Caki2 (cell line): ENCODE measurements around the gene RFX6. TPM values are rescaled to one million over a fixed set of nuclear protein-coding genes. Genes with fewer than 3 reads are reported as not detected.

Source experiments
- DNase-seq: peaks from one replicate; pipeline ENCODE4 v3.0.0-alpha.2; 2015; ENCODE audit warnings: low read depth
- in situ Hi-C: cut with HindIII; loops from 2 replicates; pipeline ENCODE4 v1.10.0; 2016; ENCODE audit warnings: low sequenced_read_pairs, low pct_unique_long_range_greater_than_20kb, mixed read lengths
- total RNA-seq: library from RNA; depleted of rRNA; stranded (reverse); fragments of >200 nt; shearing (Covaris generic); gene quantifications from 2 replicates; pipeline ENCODE4 v1.2.3, GENCODE V29; 2014; ENCODE audit warnings: low replicate concordance

Gene RFX6
- total RNA-seq, 1 experiment from 2014 or later = not detected

GRCh38 chr6:116884530-116884929 lies 7.5 kb downstream of the RFX6 start:
- DNase-seq = no peak
- in situ Hi-C loops = no loop called here

GRCh38 chr6:116887168-116887567 lies 10.1 kb downstream of the RFX6 start:
- DNase-seq = no peak

DNA sequence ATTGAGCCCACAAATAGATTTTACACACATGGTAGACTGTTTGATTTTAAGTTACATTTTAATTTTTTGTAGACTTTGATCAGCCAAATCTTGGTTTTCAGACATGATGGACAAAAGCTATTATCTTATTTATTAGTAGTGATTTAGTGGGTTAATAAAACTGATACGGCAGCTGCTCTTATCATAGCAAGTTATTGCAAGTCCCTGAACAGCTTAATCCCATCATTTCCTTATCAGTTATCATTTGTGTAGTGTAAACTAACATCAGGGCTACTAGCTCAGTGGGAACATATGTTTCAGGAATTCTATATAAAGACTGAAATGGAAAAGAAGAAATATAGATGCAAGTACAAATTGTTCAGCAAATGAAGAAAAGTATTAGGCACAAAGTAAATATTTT lies 10.9 kb downstream of the RFX6 start:
- DNase-seq = no peak
- in situ Hi-C loops = no loop called here

More at GRCh38 chr6:116887168-116887567, 10.1 kb downstream of the RFX6 start:
- in situ Hi-C loops = no loop called here

DNA sequence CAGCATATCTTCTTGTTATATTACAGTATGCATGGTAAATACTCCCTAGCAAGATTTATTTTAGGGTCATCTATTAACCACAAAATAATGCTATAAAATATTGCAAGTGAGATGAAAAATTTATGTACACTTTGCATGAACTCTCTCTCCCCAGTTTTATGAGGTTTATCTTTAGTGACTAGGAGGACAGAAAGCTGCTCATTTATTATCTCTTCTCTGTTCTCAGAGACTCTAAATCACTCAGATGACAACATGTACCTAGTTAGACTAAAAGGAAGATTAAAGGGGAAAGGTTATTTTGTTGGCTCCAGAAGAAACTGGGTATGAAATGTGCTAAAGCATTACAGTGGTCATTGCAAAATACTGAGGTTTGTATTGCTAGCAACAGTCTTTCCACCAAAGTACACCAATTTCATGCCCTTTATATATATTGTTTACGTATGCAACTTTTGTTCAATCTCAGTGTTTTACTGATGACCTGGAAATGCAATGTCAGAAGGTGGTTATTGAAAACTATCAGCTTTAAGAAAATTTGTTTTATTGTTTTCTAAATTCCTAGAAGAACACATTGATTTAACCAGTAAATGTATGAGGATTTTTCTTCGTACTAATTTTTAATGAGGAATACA lies 11.8 kb downstream of the RFX6 start:
- no peak for DNase-seq
- in situ Hi-C loops = no loop called here

DNA sequence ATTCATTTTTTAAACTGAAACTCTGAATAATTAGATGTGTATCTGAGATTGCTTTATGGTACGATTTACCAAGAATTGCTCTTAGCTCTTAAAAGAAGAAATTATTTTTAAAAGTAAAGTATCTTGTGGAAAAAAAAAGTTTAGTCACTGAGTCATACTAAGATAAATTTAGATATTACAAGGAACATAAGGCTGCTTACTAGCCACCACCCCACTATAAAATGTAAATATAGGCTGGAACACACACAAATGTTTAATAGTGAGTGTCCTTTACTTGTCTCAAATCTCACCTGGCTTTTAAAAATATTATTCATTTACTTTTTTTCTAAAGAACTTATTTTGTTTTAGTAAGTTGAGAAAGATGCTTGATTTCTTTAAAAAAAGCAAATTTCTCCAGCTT lies 17.6 kb downstream of the RFX6 start:
- DNase-seq = no peak
- in situ Hi-C loops = no loop called here

DNA sequence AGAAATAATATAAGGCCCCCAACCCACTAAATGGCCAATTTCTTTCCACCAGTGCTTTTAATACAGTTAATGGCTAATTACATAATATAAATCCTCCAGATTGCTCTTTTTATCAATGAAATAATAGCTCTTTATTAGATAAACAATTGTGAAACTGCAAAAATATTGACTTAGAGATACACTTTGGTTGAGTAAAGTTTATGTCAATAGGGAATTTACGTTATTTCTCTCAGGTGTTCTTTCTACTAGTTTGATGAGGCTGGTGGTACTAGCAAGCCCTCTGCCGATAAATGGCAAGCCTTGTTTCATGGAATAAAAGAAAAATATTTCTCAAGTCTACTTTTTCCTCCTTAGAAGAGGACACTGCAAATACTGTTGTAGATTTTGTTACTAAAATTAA lies 18.9 kb downstream of the RFX6 start:
- DNase-seq = no peak
- in situ Hi-C loops = no loop called here

- no peak for DNase-seq
- in situ Hi-C loops = no loop called here
Measured at GRCh38 chr6:116902634-116903033, 25.6 kb downstream of the RFX6 start.

DNA sequence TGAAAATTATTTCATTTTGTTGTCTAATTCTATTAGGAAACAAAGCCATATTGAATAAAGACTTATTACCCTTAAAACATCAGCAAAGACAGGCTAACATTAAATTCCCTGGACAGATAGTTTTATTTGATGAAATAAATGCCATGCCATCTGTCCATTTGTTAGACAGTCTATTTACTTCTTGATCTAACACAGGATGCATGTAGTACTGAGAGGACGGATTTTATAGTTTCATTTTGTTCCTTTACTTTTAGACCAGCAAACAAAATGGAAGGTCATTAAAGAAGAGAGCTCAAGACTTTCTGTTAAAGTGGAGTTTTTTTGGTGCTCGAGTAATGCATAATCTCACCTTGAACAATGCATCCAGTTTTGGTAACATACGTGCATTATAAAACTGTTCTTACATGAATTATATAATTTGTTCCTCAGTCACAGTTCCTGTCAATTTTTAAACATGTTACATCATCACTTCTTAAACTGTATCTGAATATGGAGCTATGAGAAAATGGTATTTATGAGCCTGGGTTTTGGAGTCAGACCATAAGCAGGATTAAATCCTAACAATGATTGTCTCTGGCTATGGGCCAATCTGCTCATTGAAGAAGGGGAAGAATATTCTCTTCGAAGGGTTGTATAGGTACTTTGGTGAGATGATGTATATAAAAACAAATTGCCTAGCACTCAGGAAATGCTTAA lies 46.0 kb downstream of the RFX6 start:
- in situ Hi-C loops = no loop called here
- DNase-seq = no peak

DNA sequence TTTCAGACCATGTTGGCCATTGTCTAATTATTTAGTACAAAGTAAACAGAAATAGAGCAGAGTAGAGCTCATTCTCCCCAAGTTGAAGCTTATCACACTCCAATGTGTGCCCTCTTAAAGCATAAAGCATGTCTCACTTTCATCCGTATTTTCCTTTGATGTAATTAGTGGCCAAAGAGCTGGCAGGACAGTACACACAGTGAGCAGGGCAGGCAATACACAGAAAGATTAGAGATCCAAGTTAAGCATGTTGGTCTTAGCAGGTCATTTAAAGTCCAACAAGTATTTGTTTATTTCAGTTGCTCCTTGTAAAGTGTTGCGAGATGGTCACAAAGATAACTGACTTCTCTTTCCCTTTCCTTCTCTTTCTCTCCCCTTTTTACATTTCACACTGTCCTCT lies 47.2 kb downstream of the RFX6 start:
- in situ Hi-C loops = no loop called here
- no peak for DNase-seq

DNA sequence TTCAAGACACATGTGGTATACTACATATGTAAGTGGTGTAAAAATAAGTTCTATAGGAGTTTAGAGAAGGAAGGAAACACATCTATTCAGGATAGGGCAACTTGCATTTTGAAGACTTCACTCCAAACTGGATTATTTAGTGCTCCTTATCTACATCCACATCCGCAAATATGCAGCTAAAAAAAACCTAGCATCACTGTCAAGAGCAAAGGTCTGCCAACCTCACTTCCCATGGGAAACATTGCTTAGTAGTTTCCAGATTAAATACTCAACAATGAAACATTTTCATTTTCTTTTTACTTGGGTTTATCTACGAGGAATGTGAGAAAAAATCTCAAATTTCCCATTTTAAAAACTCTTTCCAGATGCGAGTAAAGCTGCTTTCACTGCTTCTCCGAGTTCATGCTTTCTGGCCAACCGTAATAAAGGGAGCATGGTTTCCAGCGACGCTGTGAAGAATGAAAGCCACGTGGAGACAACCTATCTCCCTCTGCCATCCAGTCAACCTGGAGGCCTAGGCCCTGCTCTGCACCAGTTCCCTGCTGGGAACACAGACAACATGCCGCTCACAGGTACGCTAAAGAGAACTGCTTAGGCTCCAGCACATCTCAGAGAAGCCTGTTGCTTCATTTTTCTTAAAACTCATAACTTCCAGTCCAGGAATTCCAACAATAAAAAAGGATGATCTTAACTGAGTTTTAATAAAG lies 48.2 kb downstream of the RFX6 start:
- no peak for DNase-seq
- in situ Hi-C loops = no loop called here

GRCh38 chr6:116928677-116929076 lies 51.6 kb downstream of the RFX6 start:
- in situ Hi-C loops = no loop called here
- no peak for DNase-seq

- in situ Hi-C loops = no loop called here
- DNase-seq = no peak
Measured at GRCh38 chr6:116929825-116930224, 52.8 kb downstream of the RFX6 start.

DNA sequence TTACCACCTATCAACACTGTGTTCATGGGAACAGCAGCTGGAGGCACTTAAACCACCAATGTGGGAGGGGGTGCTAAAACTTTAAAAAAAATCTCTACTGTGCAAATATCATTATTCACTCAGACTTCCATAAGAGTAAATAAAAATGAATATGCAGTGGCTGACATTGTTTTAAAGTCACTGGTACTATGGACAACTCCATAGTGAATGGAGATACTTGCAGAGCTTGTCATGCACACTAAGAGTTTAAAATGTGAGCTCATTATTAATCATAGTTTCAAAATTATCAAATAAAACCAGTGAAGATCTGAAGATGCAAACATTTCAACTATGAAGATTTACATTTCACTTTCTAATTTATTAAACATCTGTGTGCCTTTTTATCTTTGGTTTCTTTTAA lies 54.4 kb downstream of the RFX6 start:
- no peak for DNase-seq
- in situ Hi-C loops = no loop called here

- no peak for DNase-seq
- in situ Hi-C loops = no loop called here
Measured at GRCh38 chr6:116932496-116932895, 55.5 kb downstream of the RFX6 start.

DNA sequence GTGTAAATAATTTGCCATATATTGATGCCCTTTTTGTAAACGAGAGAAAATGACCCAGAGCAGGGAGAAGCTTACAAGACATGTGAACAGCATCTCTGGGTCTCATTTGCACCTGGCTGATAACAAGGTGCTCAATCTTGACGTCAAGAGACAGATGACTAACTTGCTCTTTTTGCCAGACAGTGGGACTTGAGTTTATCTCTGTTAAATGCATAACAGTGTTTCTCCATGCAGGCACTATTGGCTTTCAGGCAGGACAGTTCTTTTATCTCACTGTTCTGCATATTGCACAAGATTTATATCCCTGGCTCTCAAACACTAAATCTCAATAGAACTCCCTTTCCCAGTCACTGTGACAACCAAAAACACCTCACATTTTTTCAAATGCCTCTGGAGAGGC lies 56.4 kb downstream of the RFX6 start:
- in situ Hi-C loops = no loop called here
- no peak for DNase-seq

- no peak for DNase-seq
- in situ Hi-C loops = no loop called here
Measured at GRCh38 chr6:116938305-116938704, 61.3 kb downstream of the RFX6 start.

- no peak for DNase-seq
- in situ Hi-C loops = no loop called here
Measured at GRCh38 chr6:116941727-116942126, 64.7 kb downstream of the RFX6 start.

DNA sequence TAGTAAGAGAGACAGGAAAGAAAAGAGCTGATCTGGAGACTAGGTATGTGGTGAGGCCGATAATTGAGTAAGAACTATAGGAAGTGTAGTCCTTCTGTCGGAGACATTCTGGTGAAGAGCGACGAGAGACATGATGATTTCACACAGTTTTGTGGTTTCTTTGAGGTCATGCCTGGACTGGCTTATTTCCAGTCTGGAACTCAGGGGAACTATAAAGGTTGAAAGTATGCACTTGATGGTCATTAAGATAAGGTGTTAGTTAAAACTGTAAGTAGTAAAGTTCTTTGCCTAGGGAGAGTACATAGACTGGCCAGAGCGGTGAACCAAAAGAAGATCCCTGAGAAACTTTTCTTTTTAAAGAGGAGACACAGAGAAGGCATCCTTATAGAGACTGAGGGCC lies 68.8 kb downstream of the RFX6 start:
- DNase-seq = no peak

DNA sequence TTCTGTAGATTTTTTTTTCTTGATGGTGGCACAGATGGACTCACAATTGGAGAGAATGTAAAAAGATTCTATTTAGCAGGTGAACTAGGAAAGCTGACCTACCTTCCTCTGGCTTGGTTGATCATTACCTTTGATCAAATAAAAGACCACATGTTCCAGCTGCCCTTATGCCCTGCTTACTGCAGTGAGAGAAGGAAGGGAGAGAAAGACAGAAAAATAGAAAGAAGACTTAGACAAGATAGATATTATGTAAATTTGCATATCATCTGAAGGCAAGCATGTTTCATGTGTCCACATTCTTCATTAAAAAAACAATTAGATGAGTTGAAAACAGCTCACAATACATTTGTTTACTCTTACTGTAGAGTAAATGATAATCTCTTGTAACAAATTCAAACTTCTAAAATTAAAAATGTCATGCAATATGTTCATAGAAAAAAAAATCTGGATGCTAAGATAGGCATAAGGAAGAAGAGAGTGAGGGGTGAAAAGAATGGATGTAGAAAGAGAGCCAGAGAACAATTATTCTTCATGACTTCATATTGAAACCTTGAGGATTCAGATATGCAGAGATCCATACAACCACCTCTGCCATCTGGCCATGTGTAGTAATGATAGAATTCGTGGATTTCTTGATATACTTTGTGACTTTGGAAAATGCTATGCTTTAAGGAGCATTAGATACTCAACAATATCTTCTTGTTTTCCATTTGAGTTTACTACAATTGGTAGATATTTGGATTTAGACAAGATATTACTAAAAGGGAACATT lies 71.7 kb downstream of the RFX6 start:
- in situ Hi-C loops = no loop called here
- DNase-seq = no peak

More for the DNA sequence above, 68.8 kb downstream of the RFX6 start:
- in situ Hi-C loops = no loop called here
